H9 (cell line): ENCODE results near the gene SLC22A16. TPM values are rescaled to one million over a fixed set of nuclear protein-coding genes. Genes with fewer than 3 reads are reported as not detected.

Experiments used
- DNase-seq: peaks from one replicate; pipeline ENCODE4 v3.0.0-alpha.2; 2017
- H2AFZ ChIP-seq: one replicate; pipeline ENCODE4 v1.6.1; 2013; ENCODE audit warnings: mild to moderate bottlenecking, low read length, control low read depth, moderate library complexity
- H2AK5ac ChIP-seq: 2 replicates; pipeline ENCODE4 v1.6.1; 2013; ENCODE audit warnings: low read length, control low read depth, mixed read lengths; ENCODE audit not compliant: insufficient read length
- H2BK120ac ChIP-seq: one replicate; pipeline ENCODE4 v1.6.1; 2013; ENCODE audit warnings: low read depth, mild to moderate bottlenecking, low read length, control low read depth, inconsistent platforms; ENCODE audit not compliant: poor library complexity, severe bottlenecking
- H2BK12ac ChIP-seq: 2 replicates; pipeline ENCODE4 v1.6.1; 2013; ENCODE audit warnings: low read length, control low read depth, mixed read lengths, low read depth; ENCODE audit not compliant: insufficient read length
- H2BK15ac ChIP-seq: 2 replicates; pipeline ENCODE4 v1.6.1; 2013; ENCODE audit warnings: low read depth, low read length, control low read depth
- H2BK20ac ChIP-seq: one replicate; pipeline ENCODE4 v1.6.1; 2013; ENCODE audit warnings: low read depth, mild to moderate bottlenecking, low read length, control low read depth, inconsistent platforms; ENCODE audit not compliant: poor library complexity, severe bottlenecking
- H2BK5ac ChIP-seq: 2 replicates; pipeline ENCODE4 v1.6.1; 2013; ENCODE audit warnings: low read length, control low read depth, mixed read lengths; ENCODE audit not compliant: insufficient read length
- H3K14ac ChIP-seq: 2 replicates; pipeline ENCODE4 v1.6.1; 2013; ENCODE audit warnings: low read length, control low read depth; ENCODE audit not compliant: insufficient read depth
- H3K18ac ChIP-seq: 2 replicates; pipeline ENCODE4 v1.6.1; 2013; ENCODE audit warnings: low read depth, mild to moderate bottlenecking, mixed read lengths, low read length, control low read depth; ENCODE audit not compliant: insufficient read length
- H3K23ac ChIP-seq: 2 replicates; pipeline ENCODE4 v1.6.1; 2013; ENCODE audit warnings: low read length, control low read depth, mixed read lengths, low read depth; ENCODE audit not compliant: insufficient read length
- H3K23me2 ChIP-seq: 2 replicates; pipeline ENCODE4 v1.6.1; 2013; ENCODE audit warnings: low read depth, mild to moderate bottlenecking, mixed read lengths, low read length, control low read depth; ENCODE audit not compliant: insufficient read length, poor library complexity, severe bottlenecking
- H3K27ac ChIP-seq: 2 replicates; pipeline ENCODE4 v1.5.1; 2013; ENCODE audit warnings: low read length, control low read depth, mixed read lengths, low read depth; ENCODE audit not compliant: insufficient read length
- H3K27me3 ChIP-seq: 2 replicates; pipeline ENCODE4 v1.6.1; 2013; ENCODE audit warnings: low read length, control low read depth, inconsistent platforms; ENCODE audit not compliant: insufficient read depth
- H3K4ac ChIP-seq: 2 replicates; pipeline ENCODE4 v1.6.1; 2013; ENCODE audit warnings: low read depth, mild to moderate bottlenecking, control low read depth, inconsistent platforms, low read length, moderate library complexity
- H3K4me1 ChIP-seq: 2 replicates; pipeline ENCODE4 v1.6.1; 2013; ENCODE audit warnings: low read length, control low read depth, inconsistent platforms; ENCODE audit not compliant: insufficient read depth
- H3K4me2 ChIP-seq: 2 replicates; pipeline ENCODE4 v1.6.1; 2013; ENCODE audit warnings: low read length, control low read depth, mixed read lengths; ENCODE audit not compliant: insufficient read length, insufficient read depth
- H3K56ac ChIP-seq: 2 replicates; pipeline ENCODE4 v1.6.1; 2013; ENCODE audit warnings: low read depth, mild to moderate bottlenecking, mixed read lengths, low read length, control low read depth; ENCODE audit not compliant: insufficient read length
- H3K79me1 ChIP-seq: 2 replicates; pipeline ENCODE4 v1.6.1; 2013; ENCODE audit warnings: low read depth, mild to moderate bottlenecking, moderate library complexity, low read length, control low read depth, inconsistent platforms; ENCODE audit not compliant: insufficient read depth, poor library complexity, severe bottlenecking
- H3K79me2 ChIP-seq: 2 replicates; pipeline ENCODE4 v1.6.1; 2013; ENCODE audit warnings: low read length, control low read depth, inconsistent platforms; ENCODE audit not compliant: insufficient read depth
- H3K9ac ChIP-seq: 2 replicates; pipeline ENCODE4 v1.6.1; 2013; ENCODE audit warnings: low read length, control low read depth, mixed read lengths; ENCODE audit not compliant: insufficient read length; ENCODE audit errors: extremely low read depth
- H3K9me3 ChIP-seq: one replicate; pipeline ENCODE4 v1.6.1; 2013; ENCODE audit warnings: low read depth, low read length, inconsistent platforms; ENCODE audit not compliant: control insufficient read depth
- H3T11ph ChIP-seq: one replicate; pipeline ENCODE4 v1.6.1; 2013; ENCODE audit warnings: mild to moderate bottlenecking, low read length, control low read depth, inconsistent platforms
- H4K20me1 ChIP-seq: one replicate; pipeline ENCODE4 v1.6.1; 2013; ENCODE audit not compliant: control insufficient read depth, insufficient read length, insufficient read depth
- H4K5ac ChIP-seq: 2 replicates; pipeline ENCODE4 v1.6.1; 2013; ENCODE audit warnings: low read depth, mild to moderate bottlenecking, mixed read lengths, low read length, control low read depth; ENCODE audit not compliant: insufficient read length
- H4K8ac ChIP-seq: replicated peaks from 2 replicates; pipeline ENCODE4 v1.6.1; 2013; ENCODE audit warnings: low read length, control low read depth, mixed read lengths, low read depth; ENCODE audit not compliant: insufficient read length
- H4K91ac ChIP-seq: 2 replicates; pipeline ENCODE4 v1.6.1; 2013; ENCODE audit warnings: low read depth, mild to moderate bottlenecking, moderate library complexity, mixed read lengths, low read length, control low read depth; ENCODE audit not compliant: insufficient read length
- H3K27ac Mint-ChIP-seq, 3 experiments: 2 replicates in 2 of 3; 3 replicates in 1 of 3; pipeline ENCODE4 v1.8.0; 2020 to 2021; ENCODE audit warnings: mixed read lengths in 3 of 3, mild to moderate bottlenecking in 1 of 3, moderate library complexity in 1 of 3
- H3K27me3 Mint-ChIP-seq: 2 replicates; pipeline ENCODE4 v1.8.0; 2021; ENCODE audit warnings: low read depth, mild to moderate bottlenecking, moderate library complexity, mixed read lengths
- H3K36me3 Mint-ChIP-seq, 3 experiments: 2 replicates in 2 of 3; 3 replicates in 1 of 3; pipeline ENCODE4 v1.8.0; 2020 to 2021; ENCODE audit warnings: low read depth in 3 of 3, mixed read lengths in 3 of 3; ENCODE audit not compliant: insufficient read depth in 1 of 3
- H3K4me1 Mint-ChIP-seq, 2 experiments: 2 replicates each; pipeline ENCODE4 v1.8.0; 2020; ENCODE audit warnings: mixed read lengths in 2 of 2
- H3K4me3 Mint-ChIP-seq, 2 experiments: 2 replicates in 1 of 2; 3 replicates in 1 of 2; pipeline ENCODE4 v1.8.0; 2020 to 2021; ENCODE audit warnings: mild to moderate bottlenecking in 2 of 2, mixed read lengths in 2 of 2, moderate library complexity in 1 of 2
- H3K9me3 Mint-ChIP-seq, 2 experiments: 2 replicates in 1 of 2; 3 replicates in 1 of 2; pipeline ENCODE4 v1.8.0; 2020; ENCODE audit warnings: mild to moderate bottlenecking in 2 of 2, mixed read lengths in 2 of 2, moderate library complexity in 1 of 2
- WGBS: extraction: QIAGEN DNeasy Blood & Tissue Kit; methylation state at CpG from one replicate; pipeline ENCODE4 v1.1.7; 2013; ENCODE audit warnings: missing lambda C conversion rate, low lambda C conversion rate, mixed read lengths; ENCODE audit not compliant: insufficient read length; ENCODE audit errors: extremely low coverage; 5-methylcytosine and 5-hydroxymethylcytosine counted together
- total RNA-seq: library from RNA; stranded (reverse); gene quantifications from 2 replicates; pipeline ENCODE4 v1.2.1, GENCODE V29; 2021
- TF ChIP-seq, protein P1 (sequence below): fragments of 200-600 bp; sonication (generic); conservative IDR thresholded peaks from 3 replicates; pipeline ENCODE4 v1.8.0; 2021; ENCODE audit warnings: antibody characterized with exemption, mild to moderate bottlenecking

The SLC22A16 gene
- total RNA-seq, 1 experiment from 2014 or later: not detected

DNA sequence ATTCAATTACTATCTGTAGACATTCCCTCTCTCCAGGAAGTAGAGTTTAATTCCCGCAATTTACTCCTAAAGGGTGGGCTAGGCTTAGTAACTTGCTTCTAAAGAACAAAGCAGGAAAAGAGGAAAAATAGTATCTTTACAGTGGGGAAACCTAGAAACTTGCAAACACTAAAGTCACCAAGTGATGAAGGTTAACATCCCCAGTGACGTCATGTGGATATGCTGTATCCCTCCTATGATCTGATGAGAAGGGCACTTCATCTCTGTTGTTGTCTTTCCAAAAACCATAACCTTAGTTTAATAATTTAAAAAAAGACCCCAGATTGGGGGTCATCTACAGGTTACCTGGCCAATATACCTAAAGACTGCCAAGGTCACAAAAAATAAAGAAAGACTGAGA lies 17.3 kb downstream of the SLC22A16 start:
- Histone ChIP-seq H2BK12ac (no peak overlapping the region), H3K4me1 (no peaks in the 10 kb centered on the region), H3K4me2 (no peak overlapping the region), H3K27ac (no peak overlapping the region), H2AFZ (no peak overlapping the region), H3T11ph (no peak overlapping the region), H2BK5ac (no peak overlapping the region), H3K27me3 (no peaks in the 10 kb centered on the region), H3K14ac (no peak overlapping the region), H3K79me1 (no peaks in the 10 kb centered on the region), H3K18ac (no peak overlapping the region), H2BK20ac (no peak overlapping the region), H3K23me2 (no peaks in the 10 kb centered on the region), H4K20me1 (no peaks in the 10 kb centered on the region), H4K8ac (no peak overlapping the region), H2BK15ac (no peak overlapping the region), H3K79me2 (no peaks in the 10 kb centered on the region), H2BK120ac (no peak overlapping the region), H4K5ac (no peak overlapping the region), H3K9me3 (no peaks in the 10 kb centered on the region), H3K23ac (no peak overlapping the region), H3K56ac (no peak overlapping the region), H4K91ac (no peak overlapping the region), H3K4ac (no peak overlapping the region), H2AK5ac (no peak overlapping the region), H3K9ac (no peak overlapping the region)
- Mint-ChIP-seq H3K27me3 (peaks cover 2% of the 10 kb centered on the region; the same call in 1 of the 2 replicates), H3K9me3 (peaks cover 27 to 31% of the 10 kb centered on the region in 2 experiments), H3K4me1 (peaks cover 4% of the 10 kb centered on the region in 2 experiments), H3K4me3 (no peak overlapping the region), H3K27ac (no peak overlapping the region), H3K36me3 (peaks cover 7 to 16% (median 10%) of the 10 kb centered on the region in 3 experiments; a peak in 6 of 7 replicates)
- no peak for DNase-seq
- TF ChIP-seq, protein P1, sequence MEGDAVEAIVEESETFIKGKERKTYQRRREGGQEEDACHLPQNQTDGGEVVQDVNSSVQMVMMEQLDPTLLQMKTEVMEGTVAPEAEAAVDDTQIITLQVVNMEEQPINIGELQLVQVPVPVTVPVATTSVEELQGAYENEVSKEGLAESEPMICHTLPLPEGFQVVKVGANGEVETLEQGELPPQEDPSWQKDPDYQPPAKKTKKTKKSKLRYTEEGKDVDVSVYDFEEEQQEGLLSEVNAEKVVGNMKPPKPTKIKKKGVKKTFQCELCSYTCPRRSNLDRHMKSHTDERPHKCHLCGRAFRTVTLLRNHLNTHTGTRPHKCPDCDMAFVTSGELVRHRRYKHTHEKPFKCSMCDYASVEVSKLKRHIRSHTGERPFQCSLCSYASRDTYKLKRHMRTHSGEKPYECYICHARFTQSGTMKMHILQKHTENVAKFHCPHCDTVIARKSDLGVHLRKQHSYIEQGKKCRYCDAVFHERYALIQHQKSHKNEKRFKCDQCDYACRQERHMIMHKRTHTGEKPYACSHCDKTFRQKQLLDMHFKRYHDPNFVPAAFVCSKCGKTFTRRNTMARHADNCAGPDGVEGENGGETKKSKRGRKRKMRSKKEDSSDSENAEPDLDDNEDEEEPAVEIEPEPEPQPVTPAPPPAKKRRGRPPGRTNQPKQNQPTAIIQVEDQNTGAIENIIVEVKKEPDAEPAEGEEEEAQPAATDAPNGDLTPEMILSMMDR: no peak
- no CpG with 5 or more reads among the region's 2 CpGs for WGBS
